GM08714 (cell line): ENCODE measurements around the gene TRRAP.

Experiments used
- H3K4me3 ChIP-seq: fragments of 200-500 bp; sonication (Bioruptor generic); 2 replicates; pipeline ENCODE4 v1.5.1; 2014; ENCODE audit warnings: mild to moderate bottlenecking, low read length, inconsistent platforms
- ZNF274 ChIP-seq: IDR thresholded peaks from 2 replicates; pipeline ENCODE4 v1.6.1; 2012; ENCODE audit warnings: mild to moderate bottlenecking, low read depth, low read length

The TRRAP gene

DNA sequence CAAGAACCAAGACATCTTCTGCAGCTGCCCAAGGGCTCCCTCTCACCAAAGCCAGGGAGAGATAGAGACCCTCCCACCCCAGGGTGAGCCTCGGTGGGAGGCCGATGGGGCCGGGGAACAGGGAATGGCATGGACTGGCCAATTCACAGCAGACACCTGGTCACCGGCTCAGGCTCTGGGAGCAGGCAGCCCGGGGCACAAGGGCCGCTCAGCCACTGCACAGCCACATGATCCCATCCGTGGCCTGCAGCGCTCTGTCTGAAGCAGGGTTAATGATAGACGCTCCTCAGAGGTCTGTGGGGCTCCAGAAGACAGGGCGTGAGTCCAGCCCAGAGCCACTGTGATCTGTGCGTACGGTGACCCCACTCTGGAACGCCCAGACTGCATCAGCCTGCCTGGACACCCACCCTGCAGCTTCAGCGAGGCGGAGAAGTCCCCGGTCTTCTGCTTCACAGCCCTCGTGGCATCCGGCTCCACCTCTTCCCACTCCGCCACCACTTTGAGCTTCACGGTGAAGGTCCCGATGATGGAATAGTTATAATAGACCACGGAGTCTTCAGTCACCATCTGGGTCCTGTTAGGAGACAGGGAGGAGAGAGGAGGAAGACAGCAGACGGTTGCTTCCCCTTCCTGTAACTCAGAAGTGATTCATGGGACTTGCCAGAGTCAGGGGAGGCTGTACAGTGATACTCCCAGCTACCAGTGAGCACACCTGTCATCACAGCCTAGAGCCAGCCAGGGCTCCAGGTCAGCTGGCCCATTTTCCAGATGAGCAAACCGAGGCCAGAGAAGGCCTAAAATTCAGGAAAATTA, 22.5 kb upstream of the TRRAP start:
- no peak for TF ChIP-seq ZNF274
- H3K4me3 ChIP-seq: no peak overlapping the region

DNA sequence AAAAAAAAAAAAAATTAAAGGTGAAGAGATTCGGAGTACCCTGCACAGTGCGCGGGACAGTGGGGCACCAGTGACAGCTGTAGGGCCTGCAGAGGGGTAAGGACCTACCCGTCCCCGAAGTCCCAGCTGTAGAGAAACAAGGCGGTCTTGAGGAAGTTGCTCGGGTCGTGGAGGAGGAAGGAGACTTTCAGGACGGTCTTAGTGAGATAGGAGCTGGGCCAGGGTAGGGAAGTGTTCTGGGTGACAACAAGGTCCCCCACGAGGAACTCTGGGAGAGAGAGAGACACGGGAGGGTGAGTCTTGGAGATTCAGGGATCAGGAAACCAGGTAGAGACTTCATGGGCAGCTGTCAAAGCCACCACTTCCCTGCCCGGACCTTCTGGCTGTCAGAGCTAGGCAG, 18.3 kb upstream of the TRRAP start:
- no peak overlapping the region for H3K4me3 ChIP-seq
- TF ChIP-seq ZNF274: no peak

DNA sequence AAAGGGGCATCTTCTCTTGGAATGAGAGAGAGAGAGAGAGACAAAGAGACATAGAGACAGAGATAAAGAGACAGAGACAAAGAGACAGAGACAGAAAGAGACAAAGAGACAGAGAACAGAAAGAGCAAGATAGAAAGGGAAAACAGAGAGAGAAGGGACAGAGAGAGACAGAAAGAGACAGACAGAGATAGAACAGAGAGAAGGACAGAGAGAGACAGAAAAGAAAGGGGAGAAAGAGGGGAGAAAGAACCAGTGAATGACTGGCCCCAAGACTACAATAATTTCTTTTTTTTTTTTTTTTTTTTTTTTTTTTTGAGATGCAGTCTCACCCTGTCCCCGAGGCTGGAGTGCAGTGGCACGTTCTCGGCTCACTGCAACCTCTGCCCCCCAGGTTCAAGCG, 16.1 kb upstream of the TRRAP start:
- TF ChIP-seq ZNF274: no peak
- H3K4me3 ChIP-seq: no peak overlapping the region

DNA sequence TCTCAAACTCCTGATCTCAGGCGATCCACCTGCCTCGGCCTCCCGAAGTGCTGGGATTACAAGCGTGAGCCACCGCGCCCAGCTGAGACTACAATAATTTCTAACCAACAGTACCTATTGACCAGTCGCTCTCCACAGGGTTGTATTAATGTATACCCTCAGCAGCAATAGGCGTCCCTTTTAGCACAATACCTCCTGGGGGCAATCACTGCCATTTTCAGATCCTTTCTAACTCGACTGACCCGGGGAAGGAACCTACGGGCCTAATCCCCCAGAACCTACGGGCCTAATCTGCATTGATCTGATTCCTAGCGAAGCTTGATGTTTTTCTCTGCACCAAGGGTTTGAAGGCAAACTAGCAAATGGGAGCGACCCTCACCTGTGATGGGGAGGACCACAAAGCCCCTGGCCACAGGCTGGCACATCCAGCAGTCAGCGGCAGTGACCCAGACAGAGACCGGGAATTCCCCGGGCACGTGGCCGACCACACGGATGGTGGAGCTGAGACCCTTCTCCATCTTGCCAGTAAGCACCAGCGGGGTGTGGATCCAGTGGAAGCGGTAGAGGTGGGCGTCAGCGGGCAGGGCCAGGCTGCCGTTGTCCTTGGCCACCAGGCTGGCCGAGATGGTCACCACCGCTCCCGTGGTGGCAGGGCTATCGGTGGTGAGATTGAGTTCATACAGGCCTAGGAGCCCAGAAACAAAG, 15.5 kb upstream of the TRRAP start:
- no peak overlapping the region for H3K4me3 ChIP-seq
- no peak for TF ChIP-seq ZNF274

DNA sequence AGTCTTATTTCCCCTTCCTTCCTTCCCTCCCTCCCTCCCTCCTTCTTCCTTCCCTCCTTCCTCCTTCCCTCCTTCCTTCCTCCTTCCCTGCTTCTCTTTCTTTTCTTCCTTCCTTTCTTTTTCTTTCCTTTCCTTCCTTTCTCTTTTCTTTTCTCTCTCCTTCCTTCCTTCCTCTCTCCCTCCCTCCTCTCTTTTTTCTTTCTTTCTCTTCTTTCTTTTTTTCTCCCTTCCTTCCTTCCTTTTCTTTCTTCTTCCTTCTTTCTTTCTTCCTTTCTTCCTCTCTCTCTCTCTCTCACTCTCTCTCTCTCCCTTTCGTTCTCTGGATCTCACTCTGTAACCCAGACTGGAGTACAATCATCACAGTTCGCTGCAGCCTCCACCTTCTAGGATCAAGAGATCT, 14.7 kb upstream of the TRRAP start:
- TF ChIP-seq ZNF274: no peak
- no peak overlapping the region for H3K4me3 ChIP-seq

DNA sequence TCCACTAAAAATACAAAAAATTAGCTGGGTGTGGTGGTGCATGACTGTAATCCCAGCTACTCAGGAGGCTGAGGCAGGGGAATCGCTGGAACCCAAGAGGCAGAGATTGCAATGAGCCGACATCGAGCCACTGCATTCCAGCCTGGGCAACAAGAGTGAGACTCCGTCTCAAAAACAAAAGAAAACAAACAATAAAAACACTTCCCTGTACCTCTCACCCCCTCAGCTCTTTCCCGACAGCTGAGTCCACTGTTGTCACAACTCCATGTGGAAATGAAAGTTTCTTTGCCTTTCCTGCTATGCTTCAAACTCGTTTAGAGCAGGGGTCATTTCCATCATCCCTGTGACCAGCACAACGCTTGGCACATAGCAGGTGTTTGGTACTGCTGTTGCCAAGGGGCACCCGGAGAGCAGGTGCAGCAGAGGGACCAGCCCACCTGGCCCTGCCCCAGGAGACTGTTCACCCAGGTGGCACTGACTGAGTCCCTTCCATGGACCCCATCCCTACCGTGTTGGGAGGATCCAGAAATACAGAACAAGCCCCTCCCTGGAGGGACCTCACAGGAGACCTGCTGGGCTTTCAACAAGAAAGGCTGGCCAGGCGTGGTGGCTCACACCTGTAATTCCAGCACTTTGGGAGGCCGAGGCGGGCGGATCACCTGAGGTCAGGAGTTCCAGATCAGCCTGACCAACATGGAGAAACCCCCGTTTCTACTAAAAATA, 13.4 kb upstream of the TRRAP start:
- no peak overlapping the region for H3K4me3 ChIP-seq
- no peak for TF ChIP-seq ZNF274

DNA sequence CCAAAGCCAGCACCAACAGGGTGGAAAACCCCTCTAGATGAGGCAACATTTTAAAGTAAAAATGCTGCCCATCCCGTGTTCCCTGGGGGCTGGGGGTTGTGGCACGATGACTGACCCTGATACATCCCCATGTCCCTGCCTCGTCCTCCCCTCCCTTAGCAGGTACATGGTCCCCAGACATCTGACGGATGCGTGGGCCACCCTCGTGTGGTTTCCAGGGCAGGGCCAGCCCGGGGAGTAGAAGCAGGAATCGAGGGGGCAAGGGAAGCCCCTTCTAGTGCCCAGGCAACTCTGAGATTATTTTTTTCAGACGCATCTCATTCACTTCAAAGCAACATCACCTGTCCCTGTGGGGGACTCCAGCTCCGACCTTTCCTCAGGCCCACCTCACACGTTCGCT, 12.0 kb upstream of the TRRAP start:
- H3K4me3 ChIP-seq: no peak overlapping the region
- no peak for TF ChIP-seq ZNF274

DNA sequence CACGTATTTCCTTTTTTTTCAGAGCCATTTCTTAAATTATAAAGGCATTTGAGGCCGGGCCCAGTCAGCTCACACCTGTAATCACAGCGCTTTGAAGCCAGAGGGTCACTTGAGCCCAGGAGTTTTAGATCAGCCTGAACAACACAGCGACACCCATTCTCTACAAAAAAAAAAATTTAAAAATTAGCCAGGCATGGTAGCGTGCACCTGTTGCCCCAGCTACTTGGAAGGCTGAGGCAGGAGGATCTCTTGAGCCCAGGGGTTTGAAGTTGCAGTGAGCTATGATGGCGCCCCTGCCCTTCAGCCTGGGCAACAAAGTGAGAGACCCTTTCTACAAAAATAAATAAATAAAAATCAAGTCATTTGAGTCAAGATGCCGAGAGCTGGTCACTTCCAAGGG, 11.6 kb upstream of the TRRAP start:
- no peak overlapping the region for H3K4me3 ChIP-seq
- no peak for TF ChIP-seq ZNF274

DNA sequence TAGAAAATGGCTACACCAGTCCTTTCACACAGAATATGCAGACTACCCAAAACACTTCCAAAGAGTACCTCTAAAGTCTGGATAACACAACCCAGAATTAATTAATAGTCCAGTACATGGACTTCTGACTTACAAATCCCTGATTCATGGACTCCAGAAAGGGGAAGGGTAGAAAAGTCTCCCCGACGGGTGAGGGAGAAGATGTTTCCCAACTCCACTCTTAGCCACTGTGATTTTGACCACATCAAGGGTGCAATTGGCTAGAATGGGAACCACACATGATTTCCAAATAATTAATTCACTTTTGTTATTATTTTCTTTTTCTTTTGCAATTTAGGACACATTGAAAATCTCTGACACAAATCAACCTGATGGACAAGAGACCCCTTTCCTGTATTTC, 9.9 kb upstream of the TRRAP start:
- no peak overlapping the region for H3K4me3 ChIP-seq
- TF ChIP-seq ZNF274: no peak

DNA sequence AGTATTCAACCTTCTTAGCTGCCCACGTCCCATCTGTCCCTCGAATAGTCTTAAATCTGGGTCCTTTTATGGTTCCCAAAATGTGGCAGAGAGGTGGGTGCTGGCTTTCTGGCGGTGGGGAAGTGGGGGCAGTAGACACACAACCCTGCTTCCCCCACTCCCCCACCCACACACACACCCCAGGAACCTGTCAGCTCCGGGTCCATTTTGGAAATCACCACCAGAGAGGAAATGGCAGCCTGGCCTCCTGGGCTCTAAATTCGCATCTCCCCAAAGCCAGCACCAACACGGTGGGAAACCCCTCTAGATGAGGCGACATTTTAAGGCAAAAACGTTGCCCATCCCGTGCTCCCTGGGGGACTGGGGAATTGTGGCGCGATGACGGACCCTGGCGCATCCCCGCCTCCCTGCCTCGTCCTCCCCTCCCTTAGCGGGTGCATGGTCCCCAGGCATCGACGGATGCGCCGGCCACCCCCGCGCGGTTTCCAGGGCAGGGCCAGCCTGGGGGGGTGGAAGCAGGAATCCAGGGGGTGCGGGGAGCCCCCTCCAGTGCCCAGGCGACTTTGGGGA, 9.2 kb upstream of the TRRAP start:
- no peak overlapping the region for H3K4me3 ChIP-seq

DNA sequence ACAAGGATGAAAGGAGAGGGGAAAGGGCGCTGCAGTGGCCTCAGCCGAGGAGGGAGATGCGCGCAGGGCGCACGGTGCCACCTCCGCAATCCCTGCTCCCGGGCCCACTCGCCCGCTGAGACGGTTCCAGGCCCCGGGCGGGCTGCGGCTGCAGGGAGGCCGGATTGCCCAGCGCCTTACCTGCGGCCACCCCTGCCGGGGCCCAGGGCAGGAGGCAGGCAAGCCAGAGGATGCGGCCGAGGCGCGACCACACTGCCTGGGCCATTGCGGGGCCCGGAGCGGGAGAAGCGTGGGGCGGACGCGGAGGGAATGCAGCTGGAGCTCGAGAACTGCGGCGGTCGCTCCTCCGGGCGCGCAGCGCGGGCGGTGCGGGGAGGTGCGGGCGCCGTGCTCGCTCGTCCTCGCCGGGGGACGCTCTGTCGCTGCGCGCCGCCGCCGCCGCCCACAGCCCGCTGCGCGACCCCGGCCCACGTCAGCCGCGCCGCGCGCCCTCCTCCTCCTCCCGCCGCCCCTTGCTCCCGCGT, 8.7 kb upstream of the TRRAP start, which contains the start of gene TMEM130:
TSS of gene TMEM130 (minus strand) at position 418 of the 524 bp plus-strand sequence. CDS start at position 265, 153 bp downstream.
- H3K4me3 ChIP-seq: peak within 1 kb of the TSS; percentile 35; the same call in 1 of the 2 replicates
- TF ChIP-seq ZNF274: no peak

More for the DNA sequence above, 9.2 kb upstream of the TRRAP start:
- no peak for TF ChIP-seq ZNF274

DNA sequence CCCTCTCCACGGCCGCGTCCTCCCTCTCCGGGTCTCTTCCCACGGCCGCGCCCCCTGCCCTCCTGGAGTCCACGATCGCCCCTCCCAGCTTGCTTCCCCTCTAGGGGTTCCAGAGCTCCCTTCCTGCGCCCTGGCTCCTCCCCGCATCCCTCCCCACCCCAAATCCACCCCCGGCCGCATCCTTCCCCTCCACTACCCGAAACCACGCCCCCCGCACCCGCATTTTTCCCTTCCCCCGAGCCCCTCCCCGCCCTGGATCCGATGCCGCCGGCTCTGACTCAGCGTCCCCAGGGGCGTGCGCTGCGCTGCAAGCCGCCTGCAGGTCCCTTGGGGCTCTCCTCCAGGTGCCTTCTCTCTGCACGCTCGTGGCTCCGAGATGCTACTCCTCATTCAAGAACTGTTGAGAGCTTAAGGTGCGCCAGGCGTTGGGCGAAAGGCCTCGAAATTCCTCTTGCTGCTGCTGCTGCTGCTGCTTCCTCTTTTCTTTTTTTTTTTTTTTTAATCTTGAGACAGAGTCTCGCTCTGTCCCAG, 8.1 kb upstream of the TRRAP start:
- H3K4me3 ChIP-seq: peak overlapping the region; percentile 35; the same call in 1 of the 2 replicates
- TF ChIP-seq ZNF274: no peak

DNA sequence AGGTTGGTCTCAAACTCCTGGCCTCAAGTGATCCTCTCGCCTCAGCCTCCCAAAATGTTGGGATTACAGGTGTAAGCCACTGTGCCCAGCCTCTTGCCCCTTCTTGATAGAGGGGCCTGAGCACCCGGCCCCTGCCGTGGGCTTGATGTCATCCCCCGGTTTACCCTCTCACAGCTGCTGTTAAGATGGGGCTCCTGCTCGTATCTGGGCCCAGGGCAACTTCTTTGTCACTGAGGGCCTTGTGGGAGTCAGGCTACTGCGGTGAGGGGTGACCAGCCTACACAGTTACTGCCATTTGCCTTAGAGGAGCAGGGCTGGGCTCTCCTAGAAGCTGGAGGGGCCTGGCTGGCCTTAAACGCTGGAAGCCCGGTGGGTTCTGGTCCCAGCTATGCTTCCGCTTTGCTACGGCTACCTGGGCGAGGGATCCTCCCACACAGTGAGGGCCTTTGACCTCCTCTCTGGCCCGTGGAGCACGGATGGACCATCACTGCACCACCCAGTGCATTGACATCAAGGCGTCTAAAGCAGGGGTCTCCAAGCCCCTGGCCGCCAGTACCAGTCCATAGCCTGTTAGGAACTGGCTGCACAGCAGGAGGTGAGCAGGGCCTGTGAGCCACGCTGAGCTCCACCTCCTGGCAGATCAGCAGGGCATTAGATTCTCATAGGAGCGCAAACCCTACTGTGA, 7.4 kb upstream of the TRRAP start:
- no peak for TF ChIP-seq ZNF274
- H3K4me3 ChIP-seq: no peak overlapping the region
